ENCODE measurements around the gene GRK2.

The GRK2 gene

DNA sequence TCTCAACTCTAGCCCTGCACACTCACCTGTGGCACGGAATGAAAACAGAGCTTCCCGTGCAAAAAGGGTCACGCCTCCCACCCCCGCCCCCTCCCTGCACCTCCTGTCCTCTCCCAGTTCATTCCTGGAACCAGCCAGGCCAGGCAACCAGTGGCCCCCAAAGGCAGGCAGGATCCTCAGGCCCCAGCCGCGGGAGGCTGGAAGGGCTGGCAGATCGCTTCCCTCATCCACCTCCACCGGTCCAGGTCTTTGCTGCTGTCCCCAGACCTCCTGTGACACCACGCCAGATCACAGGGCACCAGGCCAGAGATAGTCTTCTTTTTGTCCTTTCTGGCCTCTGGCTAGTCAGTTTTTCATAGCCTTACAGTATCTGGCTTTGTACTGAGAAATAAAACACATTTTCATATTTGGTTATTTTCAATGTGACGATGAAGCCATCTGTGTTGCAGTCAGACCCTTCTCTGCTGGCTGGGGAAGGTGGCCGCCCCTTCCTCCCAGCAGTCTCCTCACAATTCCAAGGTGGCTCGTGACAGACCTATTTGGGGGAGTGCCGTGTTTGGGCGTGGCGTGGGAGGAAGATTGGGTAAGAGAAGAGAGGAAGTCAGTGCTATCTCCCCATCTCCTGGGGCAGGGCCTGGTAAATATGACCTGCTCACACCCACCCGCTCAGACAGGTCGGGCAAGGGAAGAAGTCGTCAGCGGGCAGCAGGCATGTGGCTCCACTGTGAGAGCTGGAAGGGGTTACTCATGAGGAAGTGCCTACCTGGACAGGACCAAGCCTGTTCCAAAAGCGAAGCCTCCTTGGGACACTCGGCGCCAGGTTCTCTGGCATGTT lies 46.1 kb downstream of the GRK2 start:
- Histone ChIP-seq H4K20me1 (ENCODE audit: insufficient read depth, low read length) (no peaks in the 10 kb centered on the region), H3K27me3 (ENCODE audit: low read depth, low read length) (no peaks in the 10 kb centered on the region), H3K4me3 (ENCODE audit: low read length) (no peak overlapping the region), H2AFZ (ENCODE audit: low read depth, low read length) (no peak overlapping the region), H3K4me1 (ENCODE audit: low read length) (0 out of 2 replicates have a peak, but pooled peaks cover 3% of the 10 kb centered on the region), H3K36me3 (replicated peaks; ENCODE audit: low read depth, low read length) (no peaks in the 10 kb centered on the region), H3K9me3 (ENCODE audit: insufficient read depth, low read length) (no peaks in the 10 kb centered on the region), H3K9ac (ENCODE audit: low read length) (no peak overlapping the region), H3K27ac (ENCODE audit: low read length) (no peak overlapping the region), H3K4me2 (ENCODE audit: low read length) (no peak overlapping the region), H3K79me2 (ENCODE audit: low read length) (no peaks in the 10 kb centered on the region)
- no peak for TF ChIP-seq EZH2phosphoT487 (IDR thresholded peaks at IDR 0.05; ENCODE audit: low read depth)
- TF ChIP-seq, protein P1, sequence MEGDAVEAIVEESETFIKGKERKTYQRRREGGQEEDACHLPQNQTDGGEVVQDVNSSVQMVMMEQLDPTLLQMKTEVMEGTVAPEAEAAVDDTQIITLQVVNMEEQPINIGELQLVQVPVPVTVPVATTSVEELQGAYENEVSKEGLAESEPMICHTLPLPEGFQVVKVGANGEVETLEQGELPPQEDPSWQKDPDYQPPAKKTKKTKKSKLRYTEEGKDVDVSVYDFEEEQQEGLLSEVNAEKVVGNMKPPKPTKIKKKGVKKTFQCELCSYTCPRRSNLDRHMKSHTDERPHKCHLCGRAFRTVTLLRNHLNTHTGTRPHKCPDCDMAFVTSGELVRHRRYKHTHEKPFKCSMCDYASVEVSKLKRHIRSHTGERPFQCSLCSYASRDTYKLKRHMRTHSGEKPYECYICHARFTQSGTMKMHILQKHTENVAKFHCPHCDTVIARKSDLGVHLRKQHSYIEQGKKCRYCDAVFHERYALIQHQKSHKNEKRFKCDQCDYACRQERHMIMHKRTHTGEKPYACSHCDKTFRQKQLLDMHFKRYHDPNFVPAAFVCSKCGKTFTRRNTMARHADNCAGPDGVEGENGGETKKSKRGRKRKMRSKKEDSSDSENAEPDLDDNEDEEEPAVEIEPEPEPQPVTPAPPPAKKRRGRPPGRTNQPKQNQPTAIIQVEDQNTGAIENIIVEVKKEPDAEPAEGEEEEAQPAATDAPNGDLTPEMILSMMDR (IDR thresholded peaks at IDR 0.05; ENCODE audit: low read depth, low read length): no peak

- Histone ChIP-seq H2AFZ (ENCODE audit: low read depth, low read length) (no peak overlapping the region), H3K4me1 (ENCODE audit: low read length) (peaks cover 4% of the 10 kb centered on the region), H3K79me2 (ENCODE audit: low read length) (no peaks in the 10 kb centered on the region), H3K36me3 (replicated peaks; ENCODE audit: low read depth, low read length) (no peaks in the 10 kb centered on the region), H3K4me2 (ENCODE audit: low read length) (no peak overlapping the region), H3K9ac (ENCODE audit: low read length) (no peak overlapping the region), H3K4me3 (ENCODE audit: low read length) (no peak overlapping the region), H3K27me3 (ENCODE audit: low read depth, low read length) (no peaks in the 10 kb centered on the region), H3K27ac (ENCODE audit: low read length) (no peak overlapping the region), H4K20me1 (ENCODE audit: insufficient read depth, low read length) (no peaks in the 10 kb centered on the region), H3K9me3 (ENCODE audit: insufficient read depth, low read length) (no peaks in the 10 kb centered on the region)
- TF ChIP-seq, protein P1 (IDR thresholded peaks at IDR 0.05; ENCODE audit: low read depth, low read length): no peak
- TF ChIP-seq EZH2phosphoT487 (IDR thresholded peaks at IDR 0.05; ENCODE audit: low read depth): no peak
These were observed 47.0 kb downstream of the GRK2 start for GRCh38 chr11:67313125-67313890.

DNA sequence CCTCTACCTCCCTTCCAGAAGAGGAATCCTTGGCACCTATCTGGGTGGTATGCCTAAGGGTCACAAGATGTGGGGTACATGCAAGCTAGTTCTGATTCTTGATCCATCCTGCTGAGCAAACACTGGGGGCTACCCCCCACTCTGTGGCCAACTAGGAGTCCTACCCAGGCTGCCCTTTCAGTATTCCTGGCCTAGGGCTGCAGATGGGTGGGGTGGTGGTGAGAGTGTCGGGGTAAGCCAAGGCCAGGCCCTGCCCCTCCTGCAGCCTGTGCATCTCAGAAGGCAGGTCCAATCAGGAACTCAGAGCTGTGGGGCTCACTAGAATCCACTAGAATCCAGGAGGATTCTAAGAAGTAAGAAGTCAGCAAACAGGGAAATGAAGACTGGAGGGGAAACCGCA lies 47.9 kb downstream of the GRK2 start:
- Histone ChIP-seq H3K27me3 (ENCODE audit: low read depth, low read length) (no peaks in the 10 kb centered on the region), H3K4me2 (ENCODE audit: low read length) (no peak overlapping the region), H3K9me3 (ENCODE audit: insufficient read depth, low read length) (no peaks in the 10 kb centered on the region), H3K9ac (ENCODE audit: low read length) (no peak overlapping the region), H3K4me1 (ENCODE audit: low read length) (peaks cover 8% of the 10 kb centered on the region), H3K79me2 (ENCODE audit: low read length) (no peaks in the 10 kb centered on the region), H3K4me3 (ENCODE audit: low read length) (no peak overlapping the region), H2AFZ (ENCODE audit: low read depth, low read length) (no peak overlapping the region), H3K27ac (ENCODE audit: low read length) (no peak overlapping the region), H3K36me3 (replicated peaks; ENCODE audit: low read depth, low read length) (no peaks in the 10 kb centered on the region), H4K20me1 (ENCODE audit: insufficient read depth, low read length) (no peaks in the 10 kb centered on the region)
- TF ChIP-seq, protein P1 (IDR thresholded peaks at IDR 0.05; ENCODE audit: low read depth, low read length): no peak
- TF ChIP-seq EZH2phosphoT487 (IDR thresholded peaks at IDR 0.05; ENCODE audit: low read depth): no peak

DNA sequence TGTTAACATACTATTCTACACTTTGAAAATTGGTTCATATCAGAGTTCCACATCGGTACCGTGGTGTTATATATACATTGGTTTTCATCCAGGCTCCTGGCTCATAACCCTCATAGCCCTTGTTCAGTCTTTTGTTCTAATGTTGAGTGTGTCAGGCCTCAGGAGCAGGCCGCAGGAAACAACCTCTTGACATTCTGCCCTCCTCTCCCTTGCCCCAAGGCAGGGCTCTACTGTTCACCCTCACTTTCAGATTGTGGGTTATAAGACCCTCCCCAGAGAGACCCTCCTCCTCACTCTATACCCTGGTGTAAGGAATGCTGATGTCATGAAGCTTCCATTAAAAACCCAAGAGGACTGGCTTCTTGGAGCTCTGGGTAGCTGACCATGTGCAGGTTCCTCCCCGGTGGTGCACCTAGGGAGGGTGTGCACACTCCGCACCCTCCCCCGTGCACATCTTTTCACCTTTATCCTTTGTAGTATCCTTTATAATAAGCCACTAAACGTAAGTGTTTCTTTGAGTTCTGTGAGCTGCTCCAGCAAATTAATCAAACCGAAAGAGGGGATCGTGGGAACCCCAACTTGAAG lies 49.1 kb downstream of the GRK2 start:
- Histone ChIP-seq H3K27me3 (ENCODE audit: low read depth, low read length) (no peaks in the 10 kb centered on the region), H2AFZ (ENCODE audit: low read depth, low read length) (no peak overlapping the region), H3K9me3 (ENCODE audit: insufficient read depth, low read length) (no peaks in the 10 kb centered on the region), H3K79me2 (ENCODE audit: low read length) (no peaks in the 10 kb centered on the region), H3K4me2 (ENCODE audit: low read length) (no peak overlapping the region), H3K4me3 (ENCODE audit: low read length) (no peak overlapping the region), H3K36me3 (replicated peaks; ENCODE audit: low read depth, low read length) (no peaks in the 10 kb centered on the region), H4K20me1 (ENCODE audit: insufficient read depth, low read length) (no peaks in the 10 kb centered on the region), H3K9ac (ENCODE audit: low read length) (no peak overlapping the region), H3K27ac (ENCODE audit: low read length) (no peak overlapping the region), H3K4me1 (ENCODE audit: low read length) (peaks cover 8% of the 10 kb centered on the region)
- TF ChIP-seq EZH2phosphoT487 (IDR thresholded peaks at IDR 0.05; ENCODE audit: low read depth): no peak
- TF ChIP-seq, protein P1 (IDR thresholded peaks at IDR 0.05; ENCODE audit: low read depth, low read length): no peak
